ENCODE measurements around the gene SLC38A11. TPM values are rescaled to one million over a fixed set of nuclear protein-coding genes. Genes with fewer than 3 reads are reported as not detected.

SLC38A11 gene
- total RNA-seq, 1 experiment from 2014 or later = not detected

DNA sequence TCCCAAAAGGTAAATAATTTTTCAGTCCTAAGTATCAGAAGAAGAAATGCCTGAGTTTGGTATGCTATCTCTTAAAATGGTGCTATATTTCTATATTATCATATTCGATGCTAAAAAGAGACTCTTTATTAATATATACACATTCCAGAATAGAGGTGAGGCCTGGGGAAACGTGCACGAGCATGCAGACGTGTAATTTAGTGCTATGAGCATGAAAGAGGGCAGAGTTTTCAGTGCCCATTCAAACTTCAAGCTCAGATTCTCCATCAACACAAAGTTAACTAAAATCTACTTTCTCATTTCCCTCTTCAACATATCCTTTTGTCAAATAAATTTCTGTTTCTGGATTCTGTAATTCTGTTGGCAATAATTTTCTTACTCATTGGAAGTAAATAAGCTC is 108.0 kb downstream of the SLC38A11 start:
- H3K27me3 ChIP-seq (ENCODE audit: insufficient read depth, low read length) = no peaks in the 10 kb centered on the region
- CTCF ChIA-PET = no interaction called here
- TF ChIP-seq EGR1 (IDR thresholded peaks at IDR 0.05; ENCODE audit: low read depth) (no peak), ELF1 (IDR thresholded peaks at IDR 0.05; ENCODE audit: borderline replicate concordance, low read depth) (no peak), YY1 (IDR thresholded peaks at IDR 0.05; ENCODE audit: extremely low read depth, insufficient replicate concordance, low read depth, low read length) (no peak), ATF3 (IDR thresholded peaks at IDR 0.05) (no peak), EZH2 (IDR thresholded peaks at IDR 0.05) (no peak), REST (IDR thresholded peaks at IDR 0.05; ENCODE audit: low read depth) (no peak), JUND (IDR thresholded peaks at IDR 0.05) (no peak), RAD21 (IDR thresholded peaks at IDR 0.05; ENCODE audit: low read depth) (no peak), ZNF274 (IDR thresholded peaks at IDR 0.05; ENCODE audit: low read depth, low read length) (no peak), SP1 (IDR thresholded peaks at IDR 0.05; ENCODE audit: low read depth) (no peak), SRF (IDR thresholded peaks at IDR 0.05; ENCODE audit: low read depth) (no peak), POLR2A (IDR thresholded peaks at IDR 0.05; ENCODE audit: borderline replicate concordance, extremely low read depth, insufficient read depth, insufficient read length) (no peak), CTCF (IDR thresholded peaks at IDR 0.05 in 2 of 3, conservative IDR thresholded peaks at IDR 0.05 in 1 of 3; ENCODE audit: borderline replicate concordance in 1 of 3, insufficient read depth in 1 of 3, low read depth in 2 of 3, low read length in 2 of 3) (no peak), CBX3 (IDR thresholded peaks at IDR 0.05; ENCODE audit: low read depth) (no peak), SIN3A (IDR thresholded peaks at IDR 0.05; ENCODE audit: low read depth) (no peak), POLR2AphosphoS5 (IDR thresholded peaks at IDR 0.05; ENCODE audit: low read depth, low read length) (no peak)
- TF ChIP-seq, protein P1, sequence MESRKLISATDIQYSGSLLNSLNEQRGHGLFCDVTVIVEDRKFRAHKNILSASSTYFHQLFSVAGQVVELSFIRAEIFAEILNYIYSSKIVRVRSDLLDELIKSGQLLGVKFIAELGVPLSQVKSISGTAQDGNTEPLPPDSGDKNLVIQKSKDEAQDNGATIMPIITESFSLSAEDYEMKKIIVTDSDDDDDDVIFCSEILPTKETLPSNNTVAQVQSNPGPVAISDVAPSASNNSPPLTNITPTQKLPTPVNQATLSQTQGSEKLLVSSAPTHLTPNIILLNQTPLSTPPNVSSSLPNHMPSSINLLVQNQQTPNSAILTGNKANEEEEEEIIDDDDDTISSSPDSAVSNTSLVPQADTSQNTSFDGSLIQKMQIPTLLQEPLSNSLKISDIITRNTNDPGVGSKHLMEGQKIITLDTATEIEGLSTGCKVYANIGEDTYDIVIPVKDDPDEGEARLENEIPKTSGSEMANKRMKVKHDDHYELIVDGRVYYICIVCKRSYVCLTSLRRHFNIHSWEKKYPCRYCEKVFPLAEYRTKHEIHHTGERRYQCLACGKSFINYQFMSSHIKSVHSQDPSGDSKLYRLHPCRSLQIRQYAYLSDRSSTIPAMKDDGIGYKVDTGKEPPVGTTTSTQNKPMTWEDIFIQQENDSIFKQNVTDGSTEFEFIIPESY (IDR thresholded peaks at IDR 0.05; ENCODE audit: extremely low read depth, insufficient replicate concordance, low read length) = no peak
- TF ChIP-seq, protein P2, sequence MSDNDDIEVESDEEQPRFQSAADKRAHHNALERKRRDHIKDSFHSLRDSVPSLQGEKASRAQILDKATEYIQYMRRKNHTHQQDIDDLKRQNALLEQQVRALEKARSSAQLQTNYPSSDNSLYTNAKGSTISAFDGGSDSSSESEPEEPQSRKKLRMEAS (IDR thresholded peaks at IDR 0.05) = no peak
- RAD21 ChIA-PET (ENCODE audit: low non-redundant PET in 1 of 2, low total read pairs in 2 of 2, uncharacterized antibody in 2 of 2, unreplicated experiment in 2 of 2) = no interaction called here
- H4K20me1 ChIP-seq (ENCODE audit: insufficient read depth) = no peaks in the 10 kb centered on the region
- no peaks in the 10 kb centered on the region for H3K9me2 ChIP-seq (ENCODE audit: insufficient read depth)
- no peak overlapping the region for H3K27ac ChIP-seq (ENCODE audit: low read depth, low read length)
- peaks cover 3% of the 10 kb centered on the region in 2 experiments; a peak in 3 of 4 replicates for H3K4me1 ChIP-seq (ENCODE audit: control insufficient read depth in 1 of 2, insufficient read depth in 2 of 2, low read length in 2 of 2)
- intact Hi-C loops (cut with micrococcal nuclease) = no loop called here
- H3K79me2 ChIP-seq (ENCODE audit: insufficient read depth, low read length) = no peaks in the 10 kb centered on the region
- peak overlapping the region; percentile 30 for H2AFZ ChIP-seq (ENCODE audit: low read depth, low read length, poor library complexity, severe bottlenecking)
- H3K36me3 ChIP-seq (ENCODE audit: control insufficient read depth in 1 of 2, insufficient read depth in 2 of 2, low read length in 2 of 2) = no peaks in the 10 kb centered on the region
- no peak for DNase-seq (ENCODE audit: low read depth, low spot score)
- no peak overlapping the region for H3K4me2 ChIP-seq (ENCODE audit: low read length)
- BruUV-seq (replicated peaks) = no TSS peak
- H3K9me3 ChIP-seq (ENCODE audit: control insufficient read depth in 1 of 2, insufficient read depth in 1 of 2, low read depth in 1 of 2, low read length in 2 of 2) = no peaks in the 10 kb centered on the region
- no peak for ATAC-seq
- H3K9ac ChIP-seq (ENCODE audit: low read length) = no peak overlapping the region
- H3K4me3 ChIP-seq (replicated peaks in 1 of 2; ENCODE audit: low read depth in 1 of 2, low read length in 2 of 2) = no peak overlapping the region
- POLR2A ChIA-PET = no interaction called here

Data from HCT116 (cell line).